ENCODE data around the gene BUB1.
"Not testable (repeated sequence)": the region's sequence is repeated elsewhere in the genome, so short reads cannot be mapped to it uniquely, and the experiment has no call there.

BUB1 gene

DNA sequence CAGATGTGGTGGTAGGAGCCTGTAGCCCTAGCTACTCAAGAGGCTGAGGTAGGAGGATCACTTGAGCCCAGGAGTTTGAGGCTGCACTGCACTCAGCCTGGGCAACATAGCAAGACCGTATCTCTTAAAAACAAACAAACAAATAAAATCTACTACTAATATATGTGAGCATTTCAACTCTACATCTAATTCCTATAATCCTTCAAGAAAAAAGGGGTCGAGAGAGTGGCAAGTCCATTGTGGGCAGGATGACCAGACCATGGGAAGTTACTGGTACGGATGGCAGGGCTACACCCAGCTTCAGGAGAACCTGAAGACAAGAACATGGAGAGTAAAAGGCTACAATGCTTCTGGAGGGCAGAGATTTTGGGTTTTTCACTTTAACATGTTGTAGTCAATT lies 24.0 kb downstream of the BUB1 start:
- DNase-seq: no peak

DNA sequence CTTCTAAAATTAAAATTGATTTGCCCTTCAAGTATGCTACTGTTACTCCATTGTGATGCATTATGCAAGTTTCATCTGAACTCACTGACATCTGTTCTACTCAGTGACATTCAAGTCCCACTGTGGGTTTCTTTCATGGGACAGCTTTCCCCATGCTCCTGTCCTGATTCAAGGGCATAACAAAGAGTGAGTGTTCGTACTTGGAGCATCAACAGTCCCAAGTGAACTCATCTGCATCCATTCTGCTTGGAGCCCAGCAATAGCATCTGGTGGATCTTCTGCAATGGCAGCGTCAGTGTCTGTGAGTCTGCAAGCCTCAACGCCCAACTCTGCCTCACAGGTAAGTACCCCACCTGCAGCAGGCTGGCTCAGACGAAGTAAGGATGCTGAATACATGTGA lies 27.5 kb downstream of the BUB1 start:
- DNase-seq: no peak

DNA sequence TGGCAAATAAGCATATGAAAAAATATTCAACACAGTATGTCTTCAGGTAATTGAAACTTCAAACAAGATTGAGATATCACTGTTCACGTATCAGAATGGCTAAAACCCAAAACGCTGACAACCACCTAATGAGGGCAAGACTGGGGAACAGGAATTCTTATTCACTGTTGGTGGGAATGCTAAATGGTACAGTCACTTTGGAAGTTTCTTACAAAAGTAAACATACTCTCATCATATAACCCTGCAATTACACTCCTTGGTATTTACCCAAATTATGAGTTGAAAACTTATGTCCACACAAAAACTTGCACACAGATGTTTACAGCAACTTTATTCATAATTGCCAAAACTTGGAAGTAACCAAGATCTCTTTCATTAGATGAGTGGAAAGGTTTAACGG lies 30.1 kb downstream of the BUB1 start:
- no peak for DNase-seq

DNA sequence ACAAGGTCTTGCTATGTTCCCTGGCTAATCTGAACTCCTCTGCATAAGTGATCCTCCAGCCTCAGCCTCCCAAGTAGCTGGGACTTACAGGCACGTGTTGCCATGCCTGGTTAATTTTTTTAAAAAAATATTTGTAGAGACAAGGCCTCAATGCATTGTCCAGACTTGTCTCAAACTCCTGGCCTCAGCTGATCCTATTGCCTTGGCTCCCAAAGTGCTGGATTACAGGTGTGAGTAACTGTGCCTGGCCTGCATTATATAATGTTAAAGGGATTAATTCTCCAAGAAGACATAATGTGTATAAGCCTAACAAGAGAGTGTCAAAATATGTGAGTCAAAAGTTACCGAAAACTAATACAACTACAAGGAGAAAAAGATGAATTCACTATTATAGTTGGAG lies 32.2 kb downstream of the BUB1 start:
- no peak for DNase-seq

DNA sequence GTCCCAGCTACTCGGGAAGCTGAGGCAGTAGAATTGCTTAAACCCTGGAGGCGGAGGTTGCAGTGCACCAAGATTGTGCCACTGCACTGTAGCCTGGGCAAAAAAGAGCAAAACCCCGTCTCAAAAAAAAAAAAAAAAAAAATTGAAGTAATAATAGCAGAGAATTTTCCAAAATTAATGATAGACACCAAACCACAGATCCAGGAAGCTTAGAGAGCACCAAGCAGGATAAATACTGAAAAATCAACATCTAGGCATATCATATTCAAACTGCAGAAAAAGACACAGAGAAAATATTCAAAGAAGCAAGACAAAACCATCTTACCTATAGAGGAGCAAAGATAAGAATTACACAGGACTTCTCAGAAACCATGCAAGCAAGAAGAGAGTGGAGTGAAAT lies 33.5 kb downstream of the BUB1 start:
- DNase-seq: no peak

- no peak for DNase-seq
Observed at GRCh38 chr2:110642360-110642759, 35.5 kb downstream of the BUB1 start.

- DNase-seq: no peak
Observed at GRCh38 chr2:110639972-110640371, 37.9 kb downstream of the BUB1 start.

DNA sequence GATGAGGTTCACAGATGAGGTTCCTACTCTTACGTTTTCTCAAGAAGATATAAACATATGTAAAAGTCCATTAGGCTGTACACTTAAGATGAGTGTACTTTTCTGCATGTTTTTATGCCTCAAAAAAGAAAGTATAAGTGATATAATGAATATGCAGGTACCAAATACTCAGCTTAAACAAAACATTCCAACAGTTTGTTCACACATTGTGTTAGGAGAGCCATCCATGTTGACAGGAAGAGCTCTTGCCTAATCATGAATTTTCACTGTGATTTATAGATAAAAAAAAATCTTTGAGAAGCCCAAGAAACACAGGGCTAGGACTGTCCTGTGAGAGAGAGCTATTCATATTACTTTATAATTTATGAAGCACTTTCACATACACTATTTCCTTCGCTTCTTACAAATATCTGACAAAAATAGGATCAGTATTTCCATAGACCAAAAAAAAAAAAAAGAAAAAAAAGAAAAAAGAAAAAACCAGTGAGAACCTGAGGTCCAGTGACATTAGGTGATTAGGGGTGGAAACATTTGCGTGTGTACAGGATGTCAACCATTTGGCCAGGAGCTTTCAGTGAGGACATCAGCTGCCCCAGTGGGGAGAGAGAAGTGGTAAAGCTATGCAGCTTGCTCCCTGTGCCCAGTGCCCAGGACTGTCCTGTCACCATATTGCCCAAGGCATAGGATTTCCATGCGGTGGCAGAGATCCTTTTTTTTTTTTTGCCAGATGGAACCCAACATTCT lies 38.7 kb downstream of the BUB1 start:
- DNase-seq: no peak

DNA sequence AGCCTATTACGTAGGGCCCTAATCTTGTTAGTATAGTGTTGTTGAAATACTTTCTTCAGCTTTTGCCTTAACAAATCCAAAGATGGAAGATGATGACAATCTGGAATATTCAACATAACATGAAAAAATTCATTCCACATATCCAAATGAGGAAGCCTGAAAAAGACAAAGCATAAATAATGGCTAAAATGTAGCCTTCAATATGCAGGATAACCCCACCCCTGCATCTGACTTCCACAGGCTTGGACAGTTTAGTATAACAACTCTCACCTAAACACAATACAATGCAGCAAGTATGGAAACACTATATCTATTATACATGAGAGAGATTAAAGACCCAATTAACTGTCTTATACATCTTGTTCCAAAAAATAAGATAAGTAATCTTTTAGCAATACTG lies 39.9 kb downstream of the BUB1 start:
- no peak for DNase-seq

DNA sequence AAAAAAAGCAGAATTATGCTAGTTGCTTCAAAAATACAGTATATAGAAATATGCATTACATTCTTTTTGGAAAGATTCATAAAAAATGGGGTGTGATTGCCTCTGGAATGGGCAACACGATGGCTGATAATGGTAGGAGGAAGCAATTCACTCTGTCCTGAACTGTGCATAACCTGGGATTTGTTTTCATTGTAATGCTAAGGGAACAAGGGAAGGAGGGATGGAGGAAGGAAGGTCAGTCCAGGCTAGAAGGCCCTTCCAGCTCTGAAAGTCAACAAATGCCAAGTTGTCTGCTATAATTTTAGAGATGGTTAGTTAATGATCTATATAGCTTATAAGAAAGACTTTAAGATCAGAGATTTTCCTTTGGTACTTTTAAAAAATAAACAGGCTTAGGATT lies 40.8 kb downstream of the BUB1 start:
- DNase-seq: no peak

DNA sequence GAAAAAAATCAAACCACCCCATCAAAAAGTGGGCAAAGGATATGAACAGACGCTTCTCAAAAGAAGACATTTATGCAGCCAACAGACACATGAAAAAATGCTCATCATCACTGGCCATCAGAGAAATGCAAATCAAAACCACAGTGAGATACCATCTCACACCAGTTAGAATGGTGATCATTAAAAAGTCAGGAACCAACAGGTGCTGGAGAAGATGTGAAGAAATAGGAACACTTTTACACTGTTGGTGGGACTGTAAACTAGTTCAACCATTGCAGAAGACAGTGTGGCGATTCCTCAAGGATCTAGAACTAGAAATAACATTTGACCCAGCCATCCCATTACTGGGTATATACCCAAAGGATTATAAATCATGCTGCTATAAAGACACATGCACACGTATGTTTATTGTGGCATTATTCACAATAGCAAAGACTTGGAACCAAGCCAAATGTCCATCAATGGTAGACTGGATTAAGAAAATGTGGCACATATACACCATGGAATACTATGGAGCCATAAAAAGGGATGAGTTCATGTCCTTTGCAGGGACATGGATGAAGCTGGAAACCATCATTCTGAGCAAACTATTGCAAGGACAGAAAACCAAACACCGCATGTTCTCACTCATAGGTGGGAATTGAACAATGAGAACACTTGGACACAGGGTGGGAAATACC lies 41.8 kb downstream of the BUB1 start:
- DNase-seq: not testable (repeated sequence)

DNA sequence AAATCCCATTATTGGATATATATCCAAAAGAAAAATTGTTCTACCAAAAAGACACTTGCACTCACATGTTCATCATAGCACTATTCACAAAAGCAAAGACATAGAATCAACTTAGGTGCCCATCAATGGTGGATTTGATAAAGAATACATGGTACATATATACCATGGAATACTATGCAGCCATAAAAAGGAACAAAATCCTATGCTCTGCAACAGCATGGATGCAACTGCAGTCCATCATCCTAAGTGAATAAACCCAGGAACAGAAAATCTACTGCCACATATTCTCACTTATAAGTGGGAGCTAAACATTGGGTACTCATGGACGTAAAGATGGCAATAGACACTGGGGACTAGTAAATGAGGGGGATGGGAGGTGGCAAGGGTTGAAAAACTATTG lies 50.5 kb downstream of the BUB1 start:
- not testable (repeated sequence) for DNase-seq

DNA sequence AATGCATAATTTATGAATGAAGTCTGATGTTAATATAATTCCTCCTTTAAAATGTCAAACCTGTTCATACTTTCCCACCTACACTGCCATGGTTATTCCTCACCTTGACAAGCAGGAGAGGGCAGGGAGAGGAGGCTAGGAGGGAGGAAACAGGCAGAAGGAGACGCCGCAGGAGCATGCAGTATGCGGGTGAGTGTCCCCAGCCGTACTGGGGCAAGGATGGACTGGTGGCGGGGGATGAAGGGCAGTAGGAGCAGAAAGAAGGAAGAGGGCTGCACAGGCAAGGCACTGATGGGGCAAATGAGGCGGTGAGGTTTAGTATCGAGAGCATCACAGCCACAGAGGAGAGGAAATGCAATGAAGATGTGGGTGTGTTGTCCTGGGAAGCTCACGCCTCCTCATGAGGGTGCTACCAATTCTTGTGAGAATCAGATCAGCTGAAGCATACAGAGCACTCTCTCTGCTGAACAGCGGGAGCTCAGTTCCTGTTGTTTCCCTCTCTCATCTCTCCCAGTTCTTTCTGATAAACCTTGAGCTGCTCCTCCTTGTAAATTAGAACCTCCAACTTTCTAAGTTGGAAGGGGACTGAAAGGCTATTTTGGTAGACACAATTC lies 58.4 kb downstream of the BUB1 start:
- not testable (repeated sequence) for DNase-seq

DNA sequence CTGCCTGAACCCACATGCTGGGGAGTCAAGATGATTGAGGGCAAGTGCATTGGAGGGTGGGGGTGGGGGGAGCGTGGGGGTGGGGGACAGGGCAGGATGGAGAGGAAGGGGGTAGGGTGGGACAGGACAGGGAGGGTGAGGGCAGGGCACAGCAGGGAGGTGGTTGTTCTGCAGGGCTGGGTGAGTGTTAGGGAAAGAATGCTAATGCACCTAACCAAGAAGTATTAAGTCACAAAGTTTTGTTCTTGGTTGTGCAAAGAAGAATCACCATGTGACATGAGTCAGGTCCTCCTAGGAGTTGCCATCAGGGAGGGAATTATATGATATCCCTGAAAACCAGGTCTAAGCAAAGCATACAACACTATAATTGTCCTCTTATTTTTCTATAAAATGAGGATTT lies 63.9 kb downstream of the BUB1 start:
- DNase-seq: not testable (repeated sequence)

DNA sequence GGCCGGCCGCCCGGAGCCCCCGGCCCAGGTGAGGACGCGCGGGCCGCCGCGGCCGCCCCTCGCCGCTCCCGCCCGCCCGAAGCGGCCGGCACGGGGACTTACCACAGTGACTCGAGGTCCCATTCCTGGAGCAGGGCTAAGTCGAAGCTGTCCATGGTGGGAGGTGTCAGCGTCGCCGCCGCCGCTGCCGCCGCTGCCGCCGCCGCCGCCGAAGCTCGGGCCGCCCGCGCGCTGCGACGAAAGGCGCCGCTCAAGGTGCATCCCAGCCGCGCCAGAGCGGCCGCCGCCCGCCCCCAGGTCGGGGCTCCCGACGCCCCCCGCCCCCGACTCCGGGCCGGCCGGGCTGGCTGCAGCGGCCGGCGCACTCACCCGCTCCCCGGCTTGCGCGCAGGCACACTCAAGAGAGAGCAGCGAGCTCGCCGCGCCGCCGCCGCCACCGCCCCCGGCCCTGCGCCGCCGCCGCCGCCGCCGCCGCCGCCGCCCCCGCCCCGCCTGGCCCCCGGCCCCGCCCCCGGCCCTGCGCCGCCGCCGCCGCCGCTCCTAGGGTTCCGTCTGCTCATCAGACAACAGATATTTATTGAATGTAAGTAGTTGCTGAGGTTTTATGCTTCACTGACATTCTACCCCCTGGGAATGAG lies 67.1 kb downstream of the BUB1 start:
- DNase-seq: peak; percentile 21 to 27

DNA sequence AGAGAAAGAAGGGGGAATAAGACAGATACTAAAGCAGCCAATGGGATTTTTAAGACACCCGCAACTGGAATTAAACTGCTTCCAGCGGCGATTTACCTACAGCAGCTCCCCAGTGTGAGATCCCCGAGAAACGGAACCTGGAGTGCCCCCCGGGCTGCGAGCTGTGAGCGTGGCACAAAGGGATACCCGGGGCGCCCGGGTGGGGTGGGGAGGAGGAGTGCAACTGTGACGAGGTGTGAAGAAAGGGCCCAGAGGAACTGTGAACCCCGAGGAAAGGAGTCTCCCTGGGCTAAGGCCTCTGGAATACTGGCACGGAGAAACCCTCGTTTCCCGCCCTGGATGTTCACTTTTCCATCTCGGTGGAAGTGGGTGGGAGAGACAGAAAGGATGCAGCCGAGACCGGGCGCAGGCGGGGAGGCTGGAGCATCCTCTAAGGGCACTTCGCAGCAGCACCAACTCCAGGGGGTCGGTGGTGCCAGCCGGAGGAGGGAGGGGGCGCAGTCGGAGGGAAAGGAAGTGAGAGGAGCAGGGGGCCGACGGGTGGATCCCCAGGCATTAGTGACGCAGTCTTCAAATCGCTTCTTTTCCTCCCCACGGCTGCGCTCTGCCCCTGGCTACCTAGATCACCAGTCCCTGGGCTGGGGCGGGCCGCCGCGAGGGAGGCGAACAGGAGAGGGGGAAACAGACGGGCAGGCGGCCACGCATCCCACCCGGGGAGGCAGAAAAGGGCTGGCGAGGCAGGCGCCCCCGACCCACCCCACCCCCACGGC lies 67.8 kb downstream of the BUB1 start:
- DNase-seq: not testable (repeated sequence)

GRCh38 chr2:110608788-110609502 lies 68.9 kb downstream of the BUB1 start:
- DNase-seq: not testable (repeated sequence)

- not testable (repeated sequence) for DNase-seq
Observed at GRCh38 chr2:110605057-110605456, 72.8 kb downstream of the BUB1 start.

GRCh38 chr2:110603917-110604591 lies 73.8 kb downstream of the BUB1 start:
- DNase-seq: not testable (repeated sequence)

- not testable (repeated sequence) for DNase-seq
Observed at GRCh38 chr2:110602139-110602538, 75.7 kb downstream of the BUB1 start.

DNA sequence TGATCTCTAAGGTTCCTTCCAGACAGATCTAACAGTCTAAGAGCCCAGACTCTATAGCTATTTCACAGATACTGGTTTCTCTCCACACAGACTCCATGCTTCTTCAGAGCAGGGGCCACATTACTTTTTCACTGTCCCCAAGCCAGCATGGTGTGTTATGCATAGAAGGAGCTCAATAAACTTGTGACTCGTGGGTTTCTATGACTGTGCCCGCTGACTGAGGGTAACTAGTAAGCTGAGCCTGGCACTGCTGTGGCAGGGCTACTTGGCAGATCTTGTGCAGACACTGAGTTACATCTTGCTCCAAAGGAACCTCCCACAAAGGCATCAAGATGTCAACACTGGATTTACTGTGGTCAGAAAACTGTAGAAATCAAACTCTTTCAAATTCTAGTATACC lies 85.9 kb downstream of the BUB1 start:
- DNase-seq: not testable (repeated sequence)

Measured in activated T-cell treated with anti-CD3 and anti-CD28 coated beads, Interleukin-2, amount 50 U/mL, for 48 hours (primary cell).